OCI-LY7 (cell line): Measurements from ENCODE around the gene USP22. TPM values are rescaled to one million over a fixed set of nuclear protein-coding genes. Genes with fewer than 3 reads are reported as not detected.

ENCODE experiments used
- BruUV-seq: library from RNA; stranded (reverse); fragments of 400-500 nt; replicated peaks from 2 replicates; lab custom pipeline; 2021; lab: Mats Ljungman, UMichigan
- CTCF ChIA-PET: fragments of 300-600 bp; sonication (Branson Sonifier 250); formaldehyde crosslinking; loops from one replicate; lab custom pipeline; 2022; ENCODE audit warnings: antibody characterized with exemption; ENCODE audit not compliant: unreplicated experiment; lab: Charles Lee
- POLR2A ChIA-PET: fragments of 300-600 bp; sonication (Branson Sonifier 250); formaldehyde crosslinking; loops from one replicate; lab custom pipeline; 2022; ENCODE audit warnings: antibody characterized with exemption; lab: Charles Lee
- DNase-seq: peaks from one replicate; pipeline ENCODE4 v3.0.0-alpha.2; 2015; ENCODE audit warnings: low spot score
- H2AFZ ChIP-seq: fragments of 200-600 bp; sonication (generic), shearing (Covaris generic); 2 replicates; pipeline ENCODE4 v1.6.1; 2014; ENCODE audit warnings: mild to moderate bottlenecking, antibody characterized with exemption, low read length, moderate library complexity
- H3K27ac ChIP-seq: fragments of 200-600 bp; sonication (generic); 2 replicates; pipeline ENCODE4 v1.5.1; 2014; ENCODE audit warnings: mixed run types, low read depth, mild to moderate bottlenecking, moderate library complexity, low read length, inconsistent platforms; ENCODE audit not compliant: poor library complexity, severe bottlenecking
- H3K36me3 ChIP-seq: fragments of 200-600 bp; sonication (generic); 2 replicates; pipeline ENCODE4 v1.6.1; 2014; ENCODE audit warnings: mild to moderate bottlenecking, antibody characterized with exemption, low read length, moderate library complexity, mixed read lengths; ENCODE audit not compliant: insufficient read depth
- H3K4me1 ChIP-seq: fragments of 200-600 bp; sonication (generic); 2 replicates; pipeline ENCODE4 v1.5.1; 2014; ENCODE audit warnings: mild to moderate bottlenecking, low read length; ENCODE audit not compliant: insufficient read depth, poor library complexity, severe bottlenecking
- H3K4me2 ChIP-seq: fragments of 200-600 bp; sonication (generic); 2 replicates; pipeline ENCODE4 v1.6.1; 2014; ENCODE audit warnings: mild to moderate bottlenecking, low read length
- H3K4me3 ChIP-seq: fragments of 200-600 bp; sonication (generic); 2 replicates; pipeline ENCODE4 v1.5.1; 2014; ENCODE audit warnings: mild to moderate bottlenecking, low read depth, low read length; ENCODE audit not compliant: poor library complexity, severe bottlenecking
- H3K79me2 ChIP-seq: fragments of 200-600 bp; sonication (generic); 2 replicates; pipeline ENCODE4 v1.6.1; 2016; ENCODE audit warnings: low read depth, mild to moderate bottlenecking, low read length, moderate library complexity, mixed read lengths; ENCODE audit not compliant: insufficient read depth
- H3K9me2 ChIP-seq: fragments of 200-600 bp; sonication (generic); 2 replicates; pipeline ENCODE4 v1.6.1; 2016; ENCODE audit warnings: mild to moderate bottlenecking, low read length, mixed read lengths; ENCODE audit not compliant: insufficient read depth
- H3K9me3 ChIP-seq: fragments of 200-600 bp; sonication (generic); 2 replicates; pipeline ENCODE4 v1.6.1; 2014; ENCODE audit warnings: mild to moderate bottlenecking, mixed run types, low read length, mixed read lengths
- H4K20me1 ChIP-seq: fragments of 200-600 bp; sonication (generic); 2 replicates; pipeline ENCODE4 v1.6.1; 2014; ENCODE audit warnings: mild to moderate bottlenecking, antibody characterized with exemption, low read length, moderate library complexity, mixed read lengths; ENCODE audit not compliant: insufficient read depth
- CTCF ChIP-seq: fragments of 200-600 bp; sonication (generic); conservative IDR thresholded peaks from 2 replicates; pipeline ENCODE4 v1.5.1; 2014; ENCODE audit warnings: mild to moderate bottlenecking, antibody characterized with exemption, low read length, moderate library complexity, mixed read lengths
- EZH2phosphoT487 ChIP-seq: fragments of 200-600 bp; sonication (generic); IDR thresholded peaks from 2 replicates; pipeline ENCODE4 v1.6.1; 2018; ENCODE audit warnings: low read depth, borderline replicate concordance, mild to moderate bottlenecking, mixed run types, antibody characterized with exemption, low read length, moderate library complexity, mixed read lengths
- intact Hi-C: fragments of 100-400 bp; cut with micrococcal nuclease; formaldehyde crosslinking; loops from one replicate; pipeline ENCODE4 v1.10.0; 2022; ENCODE audit not compliant: unreplicated experiment
- total RNA-seq, 2 experiments: library from RNA; depleted of rRNA in 1 of 2; stranded (reverse); fragments of >200 nt in 1 of 2; shearing (Covaris generic) in 1 of 2; gene quantifications; 2 replicates each; pipeline ENCODE4 v1.2.3, GENCODE V29; 2014 to 2022

The USP22 gene
- total RNA-seq, 2 experiments from 2014 or later: 180 to 302 TPM

DNA sequence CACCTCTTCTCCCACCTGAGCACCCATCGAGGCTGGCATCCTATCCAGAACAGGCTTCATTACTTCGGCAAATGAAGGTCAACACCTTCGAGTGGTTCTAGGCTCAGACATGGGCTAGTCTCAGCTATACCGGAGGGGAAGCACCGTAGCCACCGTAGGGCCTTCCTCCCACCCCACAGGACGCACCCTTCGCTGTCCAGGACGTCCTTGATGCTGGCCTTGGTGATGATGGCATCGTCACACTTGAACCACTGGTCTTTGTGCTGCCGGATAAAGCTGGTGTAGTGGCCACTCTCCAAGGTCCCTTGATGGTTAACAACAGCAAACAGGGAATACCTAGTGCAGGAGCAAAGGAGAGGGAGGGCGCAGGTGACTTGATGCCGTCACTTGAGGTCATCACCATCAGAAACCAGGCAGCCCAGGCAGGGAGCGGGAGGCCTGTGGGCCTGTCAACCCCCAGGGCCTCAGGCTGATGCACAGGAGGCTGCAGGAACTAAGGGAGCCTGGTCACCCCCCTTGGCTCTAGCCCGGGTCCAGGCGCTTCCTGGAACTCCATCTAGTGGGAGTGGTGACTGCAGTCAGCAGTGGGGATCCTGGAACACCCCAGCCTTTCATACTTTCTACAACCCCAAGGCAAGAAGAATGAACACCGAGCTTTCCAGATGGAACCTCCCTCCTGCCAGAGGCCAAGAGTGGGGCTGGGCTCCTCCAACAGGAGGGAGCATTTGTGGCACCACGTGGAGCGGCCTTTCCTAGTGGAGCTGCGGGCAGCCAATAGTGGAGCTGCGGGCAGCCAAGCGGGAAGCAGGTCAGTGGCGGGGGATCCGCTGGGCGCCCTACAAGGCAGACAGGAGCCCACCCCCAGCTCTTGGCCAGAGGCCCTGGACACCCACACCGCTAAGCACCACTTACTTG, 38.5 kb downstream of the USP22 start:
- no TSS peak for BruUV-seq
- Histone ChIP-seq H3K79me2 (no peaks in the 10 kb centered on the region), H3K9me3 (no peaks in the 10 kb centered on the region), H3K4me1 (no peaks in the 10 kb centered on the region), H3K36me3 (peaks cover 100% of the 10 kb centered on the region), H3K9me2 (no peaks in the 10 kb centered on the region), H3K27ac (no peak overlapping the region), H4K20me1 (0 out of 2 replicates have a peak, but pooled peaks cover 10% of the 10 kb centered on the region), H3K4me2 (no peak overlapping the region), H3K4me3 (no peak overlapping the region), H2AFZ (no peak overlapping the region)
- DNase-seq: no peak
- ChIA-PET CTCF (no interaction called here), POLR2A (no interaction called here)
- TF ChIP-seq EZH2phosphoT487: no peak
- TF ChIP-seq CTCF: no peak
- intact Hi-C loops: no loop called here

- Histone ChIP-seq H3K4me1 (no peaks in the 10 kb centered on the region), H4K20me1 (0 out of 2 replicates have a peak, but pooled peaks cover 6% of the 10 kb centered on the region), H3K79me2 (no peaks in the 10 kb centered on the region), H3K36me3 (peaks cover 94% of the 10 kb centered on the region), H3K4me2 (no peak overlapping the region), H3K9me3 (no peaks in the 10 kb centered on the region), H3K27ac (no peak overlapping the region), H2AFZ (no peak overlapping the region), H3K4me3 (no peak overlapping the region), H3K9me2 (no peaks in the 10 kb centered on the region)
- CTCF ChIA-PET: no interaction called here
- POLR2A ChIA-PET: no interaction called here
- DNase-seq: no peak
- no TSS peak for BruUV-seq
- no peak for TF ChIP-seq CTCF
- TF ChIP-seq EZH2phosphoT487: no peak
- intact Hi-C loops: no loop called here
Measured at GRCh38 chr17:21003007-21003621, 39.7 kb downstream of the USP22 start.
